NOMO-1 (cell line): Measurements from ENCODE around the gene MMP2.

Source experiments
- DNase-seq, 2 experiments: peaks; one replicate each; lab custom pipeline; 2025; ENCODE audit not compliant: unreplicated experiment in 2 of 2; lab: John Stamatoyannopoulos, UW

The MMP2 gene

GRCh38 chr16:55491691-55492090 is 12.7 kb downstream of the MMP2 start:
- DNase-seq = no peak

DNA sequence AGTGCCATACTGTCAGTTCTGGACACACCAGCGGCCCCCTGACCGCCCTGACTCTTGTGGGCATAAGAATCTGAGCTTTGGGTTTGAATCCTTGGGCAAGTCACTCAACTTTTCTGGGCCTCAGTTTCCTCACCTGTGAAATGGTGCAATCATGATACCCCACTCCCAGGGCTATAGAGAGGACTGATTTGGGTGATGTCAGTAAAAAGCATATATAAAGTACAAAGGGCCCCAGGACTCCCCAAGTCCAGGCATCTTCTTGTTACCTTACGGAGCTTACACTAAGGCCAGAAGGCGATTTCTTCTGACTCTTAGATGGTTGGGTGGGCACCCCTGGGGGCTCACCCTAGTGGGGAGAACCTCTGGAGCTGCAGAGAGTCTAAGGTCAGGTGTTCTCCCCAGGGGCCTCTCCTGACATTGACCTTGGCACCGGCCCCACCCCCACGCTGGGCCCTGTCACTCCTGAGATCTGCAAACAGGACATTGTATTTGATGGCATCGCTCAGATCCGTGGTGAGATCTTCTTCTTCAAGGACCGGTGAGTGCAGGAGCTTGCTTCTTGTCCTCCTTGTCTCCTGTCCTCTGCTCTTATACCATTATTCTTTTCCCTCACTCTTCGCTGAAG is 13.9 kb downstream of the MMP2 start:
- no peak for DNase-seq

DNA sequence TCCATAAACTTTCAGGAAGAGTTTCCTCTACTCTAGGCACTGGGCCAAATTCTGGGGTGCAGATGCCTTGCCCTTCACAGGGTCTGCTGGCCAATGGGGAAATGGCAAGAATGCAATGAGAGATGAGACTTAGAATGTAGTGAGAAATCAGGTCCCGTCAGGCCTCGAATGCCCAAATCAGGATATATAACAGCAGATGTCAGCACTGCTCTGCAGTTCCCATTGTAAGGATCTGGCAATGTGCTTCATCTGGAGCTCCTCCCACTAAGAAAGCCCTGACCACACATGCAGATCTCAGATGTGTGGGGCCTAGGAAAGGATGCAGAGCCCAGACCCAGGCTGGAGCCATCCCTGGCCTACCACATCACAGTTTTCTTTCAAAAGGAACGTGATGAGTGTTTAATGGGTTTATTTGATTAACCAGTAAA is 16.0 kb downstream of the MMP2 start:
- peak; percentile 29 to 42 for DNase-seq

GRCh38 chr16:55495616-55496289 is 16.8 kb downstream of the MMP2 start:
- DNase-seq = no peak

DNA sequence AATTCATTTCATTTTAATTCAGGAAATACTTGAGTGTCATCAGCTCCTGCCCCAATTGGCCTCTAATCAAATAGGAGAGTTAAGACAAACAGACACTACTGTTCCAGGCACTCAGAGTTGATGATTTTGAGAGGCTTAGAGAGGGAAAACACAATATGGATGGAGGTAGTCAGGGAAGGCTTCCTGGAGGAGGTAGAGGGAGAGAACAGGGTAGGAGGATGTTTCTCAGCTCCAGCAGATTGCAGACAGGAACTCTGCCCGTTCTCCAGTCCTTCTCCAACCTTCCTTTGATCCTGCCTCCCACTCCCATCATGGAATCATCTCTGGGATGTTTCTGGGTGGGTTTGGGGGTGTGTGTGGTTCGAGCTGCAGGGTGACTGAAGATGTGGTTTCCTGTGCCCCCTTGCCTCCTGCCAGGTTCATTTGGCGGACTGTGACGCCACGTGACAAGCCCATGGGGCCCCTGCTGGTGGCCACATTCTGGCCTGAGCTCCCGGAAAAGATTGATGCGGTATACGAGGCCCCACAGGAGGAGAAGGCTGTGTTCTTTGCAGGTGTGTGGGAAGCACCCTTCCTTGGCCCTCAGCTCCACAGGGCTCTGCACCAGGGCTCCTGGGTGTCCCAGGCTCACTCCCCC is 17.6 kb downstream of the MMP2 start:
- DNase-seq = no peak

DNA sequence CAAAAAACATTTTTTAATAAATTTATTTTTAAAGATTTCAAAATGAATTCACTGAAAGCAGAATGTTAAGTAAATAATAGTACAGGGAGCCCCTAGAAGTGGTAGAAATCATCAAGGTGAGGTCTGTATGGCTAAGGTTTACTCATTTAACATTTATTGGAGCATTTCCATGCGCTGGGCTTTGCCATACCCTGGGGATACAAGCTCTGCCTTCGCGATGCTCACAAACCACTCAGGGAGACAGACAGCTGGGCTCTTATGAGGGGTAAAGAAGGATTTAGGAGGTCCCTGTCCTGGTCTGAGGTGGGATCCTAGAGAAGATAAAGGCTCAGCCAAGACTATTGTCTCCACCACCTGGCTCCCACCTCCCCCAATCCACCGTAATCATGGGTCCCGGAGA is 18.6 kb downstream of the MMP2 start:
- no peak for DNase-seq

GRCh38 chr16:55498101-55498500 is 19.1 kb downstream of the MMP2 start:
- no peak for DNase-seq

DNA sequence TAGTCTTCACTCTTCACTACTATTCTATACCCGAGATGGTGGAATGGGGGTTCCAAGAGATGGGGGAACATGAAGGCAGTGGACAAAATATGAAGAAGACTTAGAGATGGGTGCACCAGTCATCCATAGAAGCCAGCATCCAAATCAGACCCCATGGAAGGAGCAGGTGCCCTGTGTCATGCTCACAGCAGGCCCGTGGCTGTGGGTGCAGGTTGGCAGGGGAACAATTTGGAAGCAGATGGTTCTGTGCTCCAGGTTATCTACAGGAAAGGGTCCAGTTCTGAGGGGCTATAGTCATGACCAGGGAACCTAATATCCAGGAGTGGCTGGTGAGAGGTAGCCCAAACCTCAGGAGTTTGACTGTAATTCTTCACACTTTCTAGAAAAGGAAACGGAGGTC is 20.3 kb downstream of the MMP2 start:
- no peak for DNase-seq

GRCh38 chr16:55499951-55500529 is 21.0 kb downstream of the MMP2 start:
- no peak for DNase-seq

GRCh38 chr16:55500530-55501011 is 21.6 kb downstream of the MMP2 start:
- peak; percentile 3 to 7 for DNase-seq

GRCh38 chr16:55501549-55502322 is 22.7 kb downstream of the MMP2 start:
- DNase-seq = no peak

DNA sequence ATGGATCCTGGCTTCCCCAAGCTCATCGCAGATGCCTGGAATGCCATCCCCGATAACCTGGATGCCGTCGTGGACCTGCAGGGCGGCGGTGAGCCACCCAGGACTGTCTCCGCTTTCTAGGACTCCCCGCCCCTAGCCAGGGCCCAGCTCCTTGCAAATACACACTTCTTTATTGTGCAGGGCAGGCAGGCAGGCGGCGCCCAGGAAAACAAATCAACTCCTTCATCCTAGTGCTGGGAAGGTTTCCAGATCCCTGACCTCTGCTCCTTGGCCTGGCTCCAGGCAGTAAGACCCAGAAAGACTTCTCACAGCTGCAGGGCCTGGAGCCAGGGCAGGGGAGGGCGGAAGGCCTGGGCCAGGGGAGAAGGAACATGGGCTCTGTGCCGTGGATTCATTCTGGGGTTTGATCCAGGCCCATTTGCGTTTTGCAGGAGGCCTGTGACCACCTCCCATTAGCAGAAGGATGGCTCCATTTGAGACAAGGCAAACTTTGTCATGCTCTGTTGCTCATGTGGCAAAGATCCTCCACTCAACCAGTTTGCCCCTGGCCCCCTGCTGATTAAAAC is 23.9 kb downstream of the MMP2 start:
- DNase-seq = no peak

DNA sequence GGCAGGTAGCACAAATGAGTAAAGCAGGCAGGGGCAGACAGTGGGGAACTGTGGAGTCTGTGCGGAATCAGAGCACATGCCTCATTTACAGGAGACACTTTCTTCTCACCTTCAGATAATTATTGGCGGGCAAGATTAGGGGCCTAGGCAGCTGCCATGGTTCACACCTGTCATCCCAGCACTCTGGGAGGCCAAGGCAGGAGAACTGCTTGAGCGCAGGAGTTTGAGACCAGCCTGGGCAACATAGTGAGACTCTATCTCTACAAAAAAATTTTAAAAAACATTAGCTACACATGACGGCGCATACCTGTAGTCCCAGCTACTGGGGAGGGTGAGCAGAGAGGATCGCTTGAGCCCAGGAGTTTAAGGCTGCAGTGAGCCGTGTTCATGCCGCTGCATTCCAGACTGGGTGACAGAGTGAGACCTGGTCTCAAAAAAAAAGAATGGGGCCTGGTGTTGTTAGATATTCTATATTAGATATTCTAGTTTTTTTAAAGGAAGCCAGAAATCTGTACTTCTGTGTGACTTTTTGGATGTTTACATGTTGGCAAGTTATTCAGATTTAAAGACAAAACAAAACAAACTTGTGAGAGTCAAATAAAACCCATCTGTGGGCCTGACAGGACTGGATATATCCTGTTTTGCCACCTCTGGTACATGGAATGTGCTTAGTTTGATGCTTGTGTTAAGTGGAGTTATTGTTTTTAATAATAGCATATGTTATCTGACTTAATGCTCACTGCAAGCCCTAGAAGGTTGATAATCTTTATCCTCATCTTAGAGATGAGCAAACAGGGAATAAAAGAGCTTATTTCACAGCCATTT is 24.9 kb downstream of the MMP2 start:
- DNase-seq = no peak

- no peak for DNase-seq
Measured at GRCh38 chr16:55505333-55506015, 26.5 kb downstream of the MMP2 start.

GRCh38 chr16:55506083-55506482 is 27.1 kb downstream of the MMP2 start:
- DNase-seq = no peak

DNA sequence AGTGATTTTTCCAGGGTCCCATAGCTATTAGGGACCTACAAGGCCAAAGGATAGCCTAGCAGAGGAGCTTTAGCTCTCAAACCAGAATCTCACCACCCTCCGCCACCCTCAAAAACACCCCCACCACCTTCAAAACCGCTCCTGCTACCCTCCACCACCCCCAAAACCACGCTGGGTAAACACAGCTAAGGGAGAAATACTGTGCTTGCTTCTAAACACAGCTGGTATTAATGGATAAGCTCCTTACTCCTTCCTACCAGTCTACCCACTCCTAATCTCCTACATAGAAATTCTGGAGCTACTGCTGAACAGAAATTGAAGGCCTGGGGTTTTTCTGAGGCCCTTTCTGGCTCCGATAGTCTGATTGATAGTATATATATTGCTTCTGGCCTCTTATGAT is 27.7 kb downstream of the MMP2 start:
- no peak for DNase-seq

DNA sequence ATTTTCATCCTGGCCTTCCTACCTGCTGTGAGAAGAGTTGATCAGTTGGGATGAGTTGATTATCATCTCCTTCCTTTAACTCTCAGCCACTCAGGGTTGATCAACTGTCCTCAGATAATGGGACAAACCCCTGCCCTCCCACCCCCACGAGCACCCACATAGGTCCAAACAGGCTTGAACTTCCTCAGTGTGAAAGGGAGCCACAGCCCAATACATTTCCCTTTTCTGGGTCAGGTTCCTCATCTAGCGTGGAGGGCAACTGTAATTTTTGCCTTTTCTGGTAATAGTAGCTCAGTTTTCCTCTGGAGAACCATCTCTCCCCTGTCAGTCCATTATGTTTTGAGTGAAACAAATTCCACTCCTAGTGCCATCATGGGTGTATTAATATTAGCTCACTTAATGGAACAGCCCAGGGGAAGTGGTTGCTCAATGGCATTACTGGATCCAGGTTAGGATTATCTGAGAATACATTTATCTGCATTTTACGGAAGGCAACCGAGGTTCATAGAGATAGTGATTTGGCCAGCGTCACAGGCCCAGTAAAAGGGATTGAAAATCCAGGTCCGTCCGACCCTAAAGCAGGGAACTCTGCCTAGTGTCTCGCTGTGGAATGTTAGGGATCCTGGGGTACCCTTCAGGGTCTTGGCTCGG is 29.4 kb downstream of the MMP2 start:
- peak; percentile 18 to 34 for DNase-seq
